Right renal cortex interstitium (tissue), 3 donors: ENCODE data around the gene DHCR7. TPM values are rescaled to one million over a fixed set of nuclear protein-coding genes. Genes with fewer than 3 reads are reported as not detected.
"Not testable (repeated sequence)": the region's sequence is repeated elsewhere in the genome, so short reads cannot be mapped to it uniquely, and the experiment has no call there.

Experiments used
- DNase-seq, 3 donors: peaks; one replicate each; pipeline ENCODE4 v3.0.0-alpha.2; 2013; ENCODE audit warnings: low read depth in 3 of 3, low spot score in 2 of 3
- polyA plus RNA-seq, 3 donors: library from polyadenylated mRNA; unstranded; fragments of 120-200 nt; gene quantifications; one replicate each; pipeline ENCODE4 v1.2.1, GENCODE V29; 2013; ENCODE audit not compliant: insufficient read length in 3 of 3

The DHCR7 gene
- polyA plus RNA-seq, 3 donors, result 39.0 to 40.2 (median 39.3) TPM

GRCh38 chr11:71441251-71441650 lies 6.9 kb downstream of the DHCR7 start:
- DNase-seq, result no peak

- no peak for DNase-seq
These were observed 8.0 kb downstream of the DHCR7 start for GRCh38 chr11:71440021-71440755.

- no peak for DNase-seq
These were observed 9.5 kb downstream of the DHCR7 start for GRCh38 chr11:71438650-71439049.

GRCh38 chr11:71437879-71438278 lies 10.3 kb downstream of the DHCR7 start:
- DNase-seq, result no peak

GRCh38 chr11:71437399-71437798 lies 10.8 kb downstream of the DHCR7 start:
- DNase-seq, result no peak

GRCh38 chr11:71436861-71437260 lies 11.3 kb downstream of the DHCR7 start:
- DNase-seq, result no peak

- DNase-seq, result no peak
These were observed 12.8 kb downstream of the DHCR7 start for GRCh38 chr11:71435278-71435951.

GRCh38 chr11:71434576-71435130 lies 13.5 kb downstream of the DHCR7 start:
- no peak for DNase-seq

GRCh38 chr11:71433648-71434450 lies 14.3 kb downstream of the DHCR7 start:
- no peak for DNase-seq

- no peak for DNase-seq
These were observed 15.2 kb downstream of the DHCR7 start for GRCh38 chr11:71432761-71433647.

- no peak for DNase-seq
These were observed 16.9 kb downstream of the DHCR7 start for GRCh38 chr11:71431271-71431670.

GRCh38 chr11:71430166-71430565 lies 18.0 kb downstream of the DHCR7 start:
- no peak for DNase-seq

- no peak for DNase-seq
These were observed 18.5 kb downstream of the DHCR7 start for GRCh38 chr11:71429701-71430100.

GRCh38 chr11:71428861-71429435 lies 19.2 kb downstream of the DHCR7 start:
- DNase-seq, result no peak

GRCh38 chr11:71426413-71426812 lies 21.8 kb downstream of the DHCR7 start:
- DNase-seq, result no peak

GRCh38 chr11:71425860-71426259 lies 22.3 kb downstream of the DHCR7 start:
- DNase-seq, result no peak

- no peak for DNase-seq
These were observed 22.8 kb downstream of the DHCR7 start for GRCh38 chr11:71425409-71425808.

GRCh38 chr11:71423181-71423790 lies 24.9 kb downstream of the DHCR7 start:
- no peak for DNase-seq

- DNase-seq, result not testable (repeated sequence)
These were observed 25.9 kb downstream of the DHCR7 start for GRCh38 chr11:71422318-71422717.
